NCI-H1694 treated with DMSO at 0.1 percent for 48 hours (cell line): ENCODE measurements around the gene CFAP74.
A peak's percentile ranks its signal among the peaks of the same experiment; 100 is the strongest.

Experiments
- DNase-seq: peaks from one replicate; lab custom pipeline; 2025; lab: John Stamatoyannopoulos, UW

CFAP74 gene

GRCh38 chr1:1917995-1918900, 85.3 kb downstream of the CFAP74 start:
- DNase-seq, result no peak

- no peak for DNase-seq
Observed at GRCh38 chr1:1917304-1917976, 86.1 kb downstream of the CFAP74 start.

- no peak for DNase-seq
Observed at GRCh38 chr1:1916851-1917251, 86.7 kb downstream of the CFAP74 start.

GRCh38 chr1:1915911-1916840, 87.4 kb downstream of the CFAP74 start:
- no peak for DNase-seq

- no peak for DNase-seq
Observed at GRCh38 chr1:1914971-1915692, 88.5 kb downstream of the CFAP74 start, which contains the start of gene CALML6. CALML6 (plus strand) TSS chr1:1915260; CDS start chr1:1915281, 21 bp downstream.

- DNase-seq, result no peak
Observed at GRCh38 chr1:1914101-1914970, 89.2 kb downstream of the CFAP74 start.

- DNase-seq, result no peak
Observed at GRCh38 chr1:1911350-1912041, 92.1 kb downstream of the CFAP74 start.

GRCh38 chr1:1910651-1911331, 92.8 kb downstream of the CFAP74 start:
- no peak for DNase-seq

GRCh38 chr1:1910033-1910465, 93.5 kb downstream of the CFAP74 start:
- no peak for DNase-seq

- DNase-seq, result no peak
Observed at GRCh38 chr1:1908506-1908791, 95.1 kb downstream of the CFAP74 start.

GRCh38 chr1:1907098-1907736, 96.4 kb downstream of the CFAP74 start:
- DNase-seq, result no peak

GRCh38 chr1:1906185-1907097, 97.1 kb downstream of the CFAP74 start:
- peak; percentile 39 for DNase-seq

GRCh38 chr1:1903224-1903623, 100.4 kb downstream of the CFAP74 start:
- no peak for DNase-seq

- DNase-seq, result no peak
Observed at GRCh38 chr1:1901641-1902294, 101.8 kb downstream of the CFAP74 start.

- no peak for DNase-seq
Observed at GRCh38 chr1:1900883-1901640, 102.5 kb downstream of the CFAP74 start.

GRCh38 chr1:1899967-1900327, 103.6 kb downstream of the CFAP74 start:
- no peak for DNase-seq
